HCT116 (cell line): Measurements from ENCODE around the gene MTX2. TPM values are rescaled to one million over a fixed set of nuclear protein-coding genes. Genes with fewer than 3 reads are reported as not detected.

Experiments
- ATAC-seq: fragments of 200-7000 bp; cut with Tn5 transposase; 2 replicates; pipeline ENCODE4 v1.9.1; 2020; ENCODE audit warnings: mild to moderate bottlenecking, moderate library complexity
- BruUV-seq: library from RNA; stranded (reverse); fragments of 400-500 nt; replicated peaks from 2 replicates; lab custom pipeline; 2021; lab: Mats Ljungman, UMichigan
- CTCF ChIA-PET: fragments of 300-600 bp; sonication (Branson Sonifier 250); formaldehyde crosslinking; loops from one replicate; lab custom pipeline; 2021; ENCODE audit warnings: antibody characterized with exemption; lab: Charles Lee
- POLR2A ChIA-PET: fragments of 300-600, 350-600 bp; sonication (Branson Sonifier 250); formaldehyde crosslinking; loops from one replicate; lab custom pipeline; 2021; ENCODE audit warnings: antibody characterized with exemption; lab: Charles Lee
- RAD21 ChIA-PET, 2 experiments: fragments of 300-600 bp; sonication (Branson Sonifier 250); formaldehyde crosslinking; loops; one replicate each; lab custom pipeline; 2023; ENCODE audit warnings: low total read pairs in 2 of 2; ENCODE audit not compliant: uncharacterized antibody in 2 of 2, unreplicated experiment in 2 of 2, low non-redundant PET in 1 of 2; lab: Charles Lee
- DNase-seq: peaks from one replicate; pipeline ENCODE4 v3.0.0-alpha.2; 2010; ENCODE audit warnings: low read depth, low spot score
- H2AFZ ChIP-seq: fragments of 200-600 bp; shearing (Covaris generic), sonication (generic); 2 replicates; pipeline ENCODE4 v1.6.1; 2017; ENCODE audit warnings: low read depth, mixed run types, mixed read lengths, antibody characterized with exemption, low read length; ENCODE audit not compliant: poor library complexity, severe bottlenecking
- H3K27ac ChIP-seq: 2 replicates; pipeline ENCODE4 v1.5.1; 2012; ENCODE audit warnings: low read depth, low read length
- H3K27me3 ChIP-seq: fragments of 200-600 bp; sonication (generic); 2 replicates; pipeline ENCODE4 v1.6.1; 2016; ENCODE audit warnings: mixed run types, low read length, mixed read lengths; ENCODE audit not compliant: insufficient read depth
- H3K36me3 ChIP-seq, 2 experiments: fragments of 200-500 bp in 1 of 2; fragments of 200-600 bp in 1 of 2; sonication (Bioruptor generic) in 1 of 2; sonication (generic) in 1 of 2; 2 replicates each; pipeline versions ENCODE4 v1.5.1 to v1.6.1; 2014 to 2016; ENCODE audit warnings: low read length in 2 of 2, inconsistent platforms in 1 of 2, mixed read lengths in 1 of 2, mixed run types in 1 of 2; ENCODE audit not compliant: insufficient read depth in 2 of 2, control insufficient read depth in 1 of 2
- H3K4me1 ChIP-seq, 2 experiments: fragments of 200-600 bp in 1 of 2; sonication (generic) in 1 of 2; 2 replicates each; pipeline versions ENCODE4 v1.5.1 to v1.6.1; 2012 to 2017; ENCODE audit warnings: low read length in 2 of 2, inconsistent platforms in 1 of 2, mild to moderate bottlenecking in 1 of 2, mixed read lengths in 1 of 2, mixed run types in 1 of 2, moderate library complexity in 1 of 2; ENCODE audit not compliant: insufficient read depth in 2 of 2, control insufficient read depth in 1 of 2
- H3K4me2 ChIP-seq: fragments of 200-600 bp; sonication (generic); 2 replicates; pipeline ENCODE4 v1.6.1; 2017; ENCODE audit warnings: mixed run types, low read length, mixed read lengths
- H3K4me3 ChIP-seq, 2 experiments: fragments of 200-600 bp in 1 of 2; sonication (generic) in 1 of 2; replicated peaks in 1 of 2; 2 replicates each; pipeline ENCODE4 v1.5.1; 2011 to 2016; ENCODE audit warnings: low read length in 2 of 2, control low read depth in 1 of 2, low read depth in 1 of 2, mild to moderate bottlenecking in 1 of 2, mixed read lengths in 1 of 2, mixed run types in 1 of 2
- H3K79me2 ChIP-seq: fragments of 200-600 bp; sonication (generic); 2 replicates; pipeline ENCODE4 v1.6.1; 2017; ENCODE audit warnings: mild to moderate bottlenecking, mixed run types, low read length, moderate library complexity, mixed read lengths; ENCODE audit not compliant: insufficient read depth
- H3K9ac ChIP-seq: fragments of 200-600 bp; sonication (generic); 2 replicates; pipeline ENCODE4 v1.6.1; 2016; ENCODE audit warnings: low read length, mixed read lengths
- H3K9me2 ChIP-seq: fragments of 200-600 bp; sonication (generic), shearing (Covaris generic); 2 replicates; pipeline ENCODE4 v1.6.1; 2017; ENCODE audit warnings: mixed run types, mild to moderate bottlenecking, moderate library complexity; ENCODE audit not compliant: insufficient read depth
- H3K9me3 ChIP-seq, 2 experiments: fragments of 200-500 bp in 1 of 2; fragments of 200-600 bp in 1 of 2; sonication (Bioruptor generic) in 1 of 2; sonication (generic) in 1 of 2; 2 replicates each; pipeline ENCODE4 v1.6.1; 2014 to 2017; ENCODE audit warnings: low read length in 2 of 2, mixed read lengths in 2 of 2, inconsistent platforms in 1 of 2, low read depth in 1 of 2, mild to moderate bottlenecking in 1 of 2, mixed run types in 1 of 2, moderate library complexity in 1 of 2; ENCODE audit not compliant: control insufficient read depth in 1 of 2, insufficient read depth in 1 of 2
- H4K20me1 ChIP-seq: fragments of 200-600 bp; sonication (generic), shearing (Covaris generic); 2 replicates; pipeline ENCODE4 v1.6.1; 2017; ENCODE audit warnings: mixed run types, mild to moderate bottlenecking, moderate library complexity; ENCODE audit not compliant: insufficient read depth
- CBX3 ChIP-seq: IDR thresholded peaks from 2 replicates; pipeline ENCODE4 v1.6.1; 2012; ENCODE audit warnings: low read depth
- CEBPB ChIP-seq: IDR thresholded peaks from 2 replicates; pipeline ENCODE4 v1.6.1; 2012; ENCODE audit warnings: low read depth
- EGR1 ChIP-seq: IDR thresholded peaks from 2 replicates; pipeline ENCODE4 v1.6.1; 2012; ENCODE audit warnings: low read depth
- ELF1 ChIP-seq: IDR thresholded peaks from 2 replicates; pipeline ENCODE4 v1.6.1; 2012; ENCODE audit warnings: low read depth, borderline replicate concordance
- RAD21 ChIP-seq: IDR thresholded peaks from 2 replicates; pipeline ENCODE4 v1.6.1; 2012; ENCODE audit warnings: low read depth, mild to moderate bottlenecking
- REST ChIP-seq: IDR thresholded peaks from 2 replicates; pipeline ENCODE4 v1.6.1; 2012; ENCODE audit warnings: low read depth
- SP1 ChIP-seq: IDR thresholded peaks from 2 replicates; pipeline ENCODE4 v1.6.1; 2012; ENCODE audit warnings: low read depth
- ZBTB33 ChIP-seq: IDR thresholded peaks from 2 replicates; pipeline ENCODE4 v1.6.1; 2011; ENCODE audit warnings: mild to moderate bottlenecking, low read length, moderate library complexity; ENCODE audit not compliant: insufficient replicate concordance; ENCODE audit errors: extremely low read depth
- ZFX ChIP-seq: fragments of 450-650 bp; IDR thresholded peaks from 2 replicates; pipeline ENCODE4 v1.6.1; 2017
- ZNF274 ChIP-seq: fragments of 200-500 bp; sonication (Bioruptor generic); IDR thresholded peaks from 2 replicates; pipeline ENCODE4 v1.6.1; 2014; ENCODE audit warnings: mild to moderate bottlenecking, low read depth, low read length, inconsistent platforms
- intact Hi-C: fragments of 100-400 bp; cut with micrococcal nuclease; formaldehyde crosslinking; loops from 2 replicates; pipeline ENCODE4 v1.10.0; 2022
- total RNA-seq: library from RNA; stranded (reverse); gene quantifications from one replicate; pipeline ENCODE4 v1.2.1, GENCODE V29; 2021; ENCODE audit not compliant: unreplicated experiment
- TF ChIP-seq, protein P1 (sequence below), 3 experiments: fragments of 200-600 bp in 1 of 3; sonication (generic) in 1 of 3; IDR thresholded peaks in 2 of 3; conservative IDR thresholded peaks in 1 of 3; 2 replicates each; pipeline ENCODE4 v1.5.1; 2012 to 2017; ENCODE audit warnings: low read depth in 2 of 3, low read length in 2 of 3, antibody characterized with exemption in 1 of 3, borderline replicate concordance in 1 of 3, control low read depth in 1 of 3, mild to moderate bottlenecking in 1 of 3, mixed read lengths in 1 of 3, mixed run types in 1 of 3, moderate library complexity in 1 of 3; ENCODE audit not compliant: insufficient read depth in 1 of 3
- TF ChIP-seq, protein P2 (sequence below): IDR thresholded peaks from 2 replicates; pipeline ENCODE4 v1.6.1; 2012

The MTX2 gene
- total RNA-seq, 1 experiment from 2014 or later, result 38.9 TPM

DNA sequence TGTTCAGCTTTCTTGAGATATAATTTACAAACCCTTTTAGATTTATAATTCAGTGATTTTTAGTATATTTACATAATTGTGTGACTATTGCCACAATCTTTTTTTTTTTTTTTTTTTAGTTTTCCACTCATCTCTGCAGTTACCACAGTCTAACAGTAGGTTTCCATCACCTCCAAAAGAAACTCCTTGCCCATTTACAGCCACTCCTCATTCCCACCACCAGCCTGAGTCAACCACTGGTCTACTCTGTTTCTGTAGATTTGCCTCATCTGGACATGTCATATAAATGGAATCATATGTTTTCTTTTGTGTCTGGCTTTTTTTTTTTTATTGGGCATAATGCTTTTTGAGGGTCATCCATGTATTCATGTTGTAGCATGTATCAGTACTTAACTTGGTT is 16.1 kb downstream of the MTX2 start:
- intact Hi-C loops, result no loop called here
- Histone ChIP-seq H3K27me3 (no peaks in the 10 kb centered on the region), H2AFZ (no peak overlapping the region), H3K36me3 (no peaks in the 10 kb centered on the region), H4K20me1 (0 out of 2 replicates have a peak, but pooled peaks cover 8% of the 10 kb centered on the region), H3K4me3 (no peak overlapping the region), H3K27ac (no peak overlapping the region), H3K9me3 (no peaks in the 10 kb centered on the region), H3K79me2 (peaks cover 97% of the 10 kb centered on the region), H3K9ac (no peak overlapping the region), H3K4me1 (peaks cover 0 to 4% of the 10 kb centered on the region in 2 experiments; a peak in 1 of 4 replicates), H3K9me2 (no peaks in the 10 kb centered on the region), H3K4me2 (no peak overlapping the region)
- CTCF ChIA-PET, result no interaction called here
- ATAC-seq (peak; percentile 70), DNase-seq (no peak)
- no TSS peak for BruUV-seq
- POLR2A ChIA-PET, result no interaction called here
- RAD21 ChIA-PET, result no interaction called here
- no peak for TF ChIP-seq EGR1
- TF ChIP-seq, protein P1, sequence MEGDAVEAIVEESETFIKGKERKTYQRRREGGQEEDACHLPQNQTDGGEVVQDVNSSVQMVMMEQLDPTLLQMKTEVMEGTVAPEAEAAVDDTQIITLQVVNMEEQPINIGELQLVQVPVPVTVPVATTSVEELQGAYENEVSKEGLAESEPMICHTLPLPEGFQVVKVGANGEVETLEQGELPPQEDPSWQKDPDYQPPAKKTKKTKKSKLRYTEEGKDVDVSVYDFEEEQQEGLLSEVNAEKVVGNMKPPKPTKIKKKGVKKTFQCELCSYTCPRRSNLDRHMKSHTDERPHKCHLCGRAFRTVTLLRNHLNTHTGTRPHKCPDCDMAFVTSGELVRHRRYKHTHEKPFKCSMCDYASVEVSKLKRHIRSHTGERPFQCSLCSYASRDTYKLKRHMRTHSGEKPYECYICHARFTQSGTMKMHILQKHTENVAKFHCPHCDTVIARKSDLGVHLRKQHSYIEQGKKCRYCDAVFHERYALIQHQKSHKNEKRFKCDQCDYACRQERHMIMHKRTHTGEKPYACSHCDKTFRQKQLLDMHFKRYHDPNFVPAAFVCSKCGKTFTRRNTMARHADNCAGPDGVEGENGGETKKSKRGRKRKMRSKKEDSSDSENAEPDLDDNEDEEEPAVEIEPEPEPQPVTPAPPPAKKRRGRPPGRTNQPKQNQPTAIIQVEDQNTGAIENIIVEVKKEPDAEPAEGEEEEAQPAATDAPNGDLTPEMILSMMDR (IDR thresholded peaks at IDR 0.05 in 2 of 3, conservative IDR thresholded peaks at IDR 0.05 in 1 of 3; ENCODE audit: borderline replicate concordance in 1 of 3, insufficient read depth in 1 of 3, low read depth in 2 of 3, low read length in 2 of 3), result peak in 2 of 3 experiments; percentile 5 to 18; a peak in 1 of 6 replicates

DNA sequence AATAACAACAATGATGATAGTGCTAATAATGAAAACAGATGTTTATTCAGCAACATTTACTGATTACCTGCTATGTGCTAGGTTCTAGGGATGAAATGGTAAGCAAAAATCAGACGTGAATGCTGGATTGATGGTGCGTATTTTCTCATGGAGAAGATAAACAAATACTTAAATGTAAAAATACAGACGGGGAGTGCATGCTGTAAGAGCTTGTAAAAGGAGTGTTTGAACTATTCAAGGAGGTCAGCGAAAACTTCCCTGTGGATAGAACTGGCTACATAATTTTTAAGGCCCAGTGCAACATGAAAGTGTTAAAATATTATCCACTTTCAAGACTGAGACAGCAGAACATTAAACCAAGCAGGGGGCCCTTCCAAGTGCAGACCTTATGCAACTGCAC is 22.1 kb downstream of the MTX2 start:
- no peak overlapping the region for H3K27ac ChIP-seq
- POLR2A ChIA-PET, result no interaction called here

More for the DNA sequence above, 22.1 kb downstream of the MTX2 start:
- ATAC-seq (no peak), DNase-seq (no peak)
- Histone ChIP-seq H3K4me3 (no peak overlapping the region), H3K4me2 (peak overlapping the region; percentile 8; the same call in 1 of the 2 replicates), H4K20me1 (no peaks in the 10 kb centered on the region), H3K36me3 (no peaks in the 10 kb centered on the region), H3K4me1 (peaks cover 5 to 11% of the 10 kb centered on the region in 2 experiments; a peak in 3 of 4 replicates), H3K27me3 (no peaks in the 10 kb centered on the region), H3K9me2 (no peaks in the 10 kb centered on the region), H3K79me2 (peaks cover 93% of the 10 kb centered on the region), H3K9me3 (no peaks in the 10 kb centered on the region), H2AFZ (no peak overlapping the region), H3K9ac (no peak overlapping the region)
- intact Hi-C loops, result no loop called here
- ChIA-PET CTCF (interaction anchor here (0.6 kb wide), 1 partner anchor 346 kb away, joined by 5 read pairs; no protein-coding TSS in a partner anchor), RAD21 (no interaction called here)
- TF ChIP-seq ZBTB33, result no peak
- TF ChIP-seq ZFX, result no peak
- no peak for TF ChIP-seq SP1
- TF ChIP-seq REST, result no peak
- no peak for TF ChIP-seq CBX3
- TF ChIP-seq, protein P2, sequence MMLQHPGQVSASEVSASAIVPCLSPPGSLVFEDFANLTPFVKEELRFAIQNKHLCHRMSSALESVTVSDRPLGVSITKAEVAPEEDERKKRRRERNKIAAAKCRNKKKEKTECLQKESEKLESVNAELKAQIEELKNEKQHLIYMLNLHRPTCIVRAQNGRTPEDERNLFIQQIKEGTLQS, result no peak
- TF ChIP-seq ZNF274, result no peak
- no peak for TF ChIP-seq ELF1
- TF ChIP-seq RAD21, result no peak
- no peak for TF ChIP-seq EGR1
- TF ChIP-seq CEBPB, result no peak
- BruUV-seq, result no TSS peak
